HG03196 (cell line): ENCODE measurements around the gene PPP5C.

ENCODE experiments used
- ATAC-seq: cut with Tn5 transposase; IDR thresholded peaks from one replicate; pipeline ENCODE4 v1.9.1; 2021; ENCODE audit not compliant: unreplicated experiment

PPP5C gene

DNA sequence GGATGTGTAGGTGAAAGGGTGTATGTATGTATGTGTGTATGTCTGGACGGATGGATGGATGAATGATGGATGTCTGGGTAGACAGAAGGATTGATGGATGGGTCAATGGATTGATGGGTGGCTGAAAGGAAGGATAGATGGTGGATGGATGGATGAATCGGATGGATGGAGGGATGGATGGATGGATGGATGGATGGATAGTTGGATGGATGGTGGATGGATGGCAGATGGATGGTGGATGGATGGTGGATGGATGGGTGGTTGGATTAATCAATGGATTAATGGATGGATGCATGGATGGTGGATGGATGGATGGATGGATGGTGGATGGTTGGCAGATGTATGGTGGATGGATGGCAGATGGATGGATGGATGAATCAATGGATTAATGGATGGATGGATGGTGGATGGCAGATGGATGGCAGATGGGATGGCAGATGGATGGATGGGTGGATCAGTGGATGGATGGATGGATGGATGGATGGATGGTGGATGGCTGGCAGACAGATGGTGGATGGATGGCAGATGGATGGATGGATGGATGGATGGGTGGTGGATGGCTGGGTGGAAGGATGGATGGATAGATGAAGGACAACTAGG lies 16.5 kb upstream of the PPP5C start:
- ATAC-seq = no peak

DNA sequence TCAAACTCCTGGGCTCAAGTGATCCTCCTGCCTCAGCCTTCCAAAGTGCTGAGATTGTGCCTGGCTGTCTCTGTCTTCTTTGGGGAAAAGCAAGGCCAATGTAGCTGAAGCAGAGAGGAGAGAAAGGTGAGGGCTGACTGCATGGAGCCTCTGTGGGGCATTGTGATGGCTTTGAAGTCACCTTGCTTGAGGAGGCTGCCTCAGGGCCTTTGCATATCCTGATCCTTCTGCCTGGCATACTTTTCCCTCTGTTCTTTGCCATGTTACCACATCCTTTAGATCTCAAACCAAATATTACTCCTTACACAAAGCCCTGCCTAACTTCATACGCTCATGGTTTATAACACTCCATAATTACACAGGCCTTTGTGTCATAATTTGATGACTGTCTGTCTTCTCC lies 9.4 kb upstream of the PPP5C start:
- no peak for ATAC-seq

DNA sequence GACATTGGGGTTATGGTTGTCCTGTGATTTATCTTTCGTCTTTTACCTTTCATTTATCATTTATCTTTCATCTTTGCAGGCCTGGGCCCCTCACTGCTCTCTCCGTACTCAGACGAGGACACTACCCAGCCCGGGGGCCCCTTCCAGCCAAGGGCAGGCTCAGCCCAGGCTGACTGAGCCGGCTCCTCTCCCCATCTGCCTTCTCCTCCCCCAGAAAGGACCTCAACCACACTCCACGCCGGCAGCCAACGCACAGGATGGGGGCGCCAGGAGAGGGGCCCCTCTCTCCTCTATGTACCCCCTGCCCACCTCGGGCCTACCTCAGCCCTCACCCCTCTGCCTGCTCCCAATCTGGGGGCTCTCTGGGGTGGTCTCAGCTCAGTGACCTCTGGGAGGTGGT lies 7.4 kb upstream of the PPP5C start:
- ATAC-seq = no peak

DNA sequence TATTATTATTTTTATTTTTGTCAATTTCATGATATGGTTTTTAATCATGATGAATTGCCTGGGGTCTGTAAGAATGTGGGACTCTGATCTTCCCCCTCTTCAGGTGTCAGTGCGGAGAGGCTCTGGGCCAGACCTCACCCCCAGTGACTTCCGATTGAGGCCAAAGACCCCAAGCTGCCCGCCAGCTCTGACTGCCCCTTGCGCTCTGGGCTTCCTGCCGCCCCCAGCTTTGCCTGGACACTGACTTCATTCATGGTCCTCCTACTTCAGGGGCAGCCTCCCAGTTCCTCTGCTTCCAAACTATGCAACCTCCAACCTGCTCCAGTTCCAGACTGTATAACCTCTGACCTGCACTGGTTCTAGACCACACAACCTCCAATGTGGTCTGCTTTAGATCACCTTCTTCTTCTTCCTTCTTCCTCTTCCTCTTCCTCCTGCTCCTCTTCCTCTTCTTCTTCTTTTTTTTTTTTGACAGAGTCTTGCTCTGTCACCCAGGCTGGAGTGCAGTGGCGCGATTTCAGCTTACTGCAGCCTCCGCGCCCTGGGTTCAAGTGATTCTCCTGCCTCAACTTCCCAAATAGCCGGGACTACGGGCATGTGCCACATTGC lies 6.7 kb upstream of the PPP5C start:
- no peak for ATAC-seq

DNA sequence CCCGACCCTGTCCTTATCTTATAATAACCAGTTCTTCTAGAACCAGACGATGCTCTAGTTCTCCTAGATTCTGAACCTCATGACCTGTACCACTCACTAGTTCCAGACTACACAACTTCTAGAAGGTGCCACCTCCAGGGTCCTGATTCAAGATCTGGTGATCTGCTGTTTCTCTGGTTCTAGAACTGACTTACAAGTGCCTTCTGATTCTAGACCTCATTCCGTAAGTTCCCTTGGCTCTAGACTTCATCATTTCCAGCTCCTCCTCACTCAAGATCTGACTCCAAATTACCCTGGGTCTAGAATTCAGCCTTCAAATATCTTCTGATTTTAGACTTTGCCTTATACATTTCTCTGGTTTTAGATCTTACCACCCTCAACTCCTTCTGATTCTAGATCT lies 5.0 kb upstream of the PPP5C start:
- ATAC-seq = no peak

DNA sequence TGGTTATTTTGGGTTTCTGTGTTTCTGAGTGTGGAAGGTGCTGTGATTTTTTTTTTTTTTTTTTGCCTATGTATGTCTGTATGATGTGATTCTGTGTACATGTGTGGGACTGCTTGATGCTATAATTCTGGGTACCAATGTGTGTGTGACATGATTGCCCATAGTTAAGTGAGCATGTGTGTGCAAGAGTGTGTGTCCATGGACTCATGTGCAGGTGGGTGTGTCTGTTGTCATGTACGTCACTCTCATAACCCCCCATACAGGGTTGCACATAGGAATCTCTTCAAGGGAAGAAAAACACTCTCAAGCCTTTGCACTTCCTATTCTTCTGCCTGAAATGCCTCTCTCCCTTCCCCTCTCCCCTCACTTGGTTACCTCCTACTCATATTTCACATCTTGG lies 2.5 kb upstream of the PPP5C start:
- ATAC-seq = no peak

DNA sequence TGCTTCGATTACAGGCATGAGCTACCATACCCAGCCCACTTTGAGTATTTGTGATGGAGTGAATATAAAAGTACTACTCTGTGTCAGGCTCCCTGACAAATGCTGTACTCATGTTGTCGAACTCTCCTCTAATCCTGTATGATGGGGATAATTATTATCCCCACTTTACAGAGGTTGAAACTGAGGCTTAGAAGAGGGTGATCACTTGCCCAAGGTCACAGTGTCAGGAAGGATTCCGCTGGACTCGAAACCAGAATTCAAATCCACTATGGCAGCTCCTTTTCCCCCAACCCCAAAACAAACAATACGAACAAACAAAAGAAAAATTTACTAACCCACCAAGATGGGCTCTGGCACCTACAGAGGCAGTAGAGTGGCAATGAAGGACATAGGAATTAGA lies 1.7 kb upstream of the PPP5C start:
- no peak for ATAC-seq

DNA sequence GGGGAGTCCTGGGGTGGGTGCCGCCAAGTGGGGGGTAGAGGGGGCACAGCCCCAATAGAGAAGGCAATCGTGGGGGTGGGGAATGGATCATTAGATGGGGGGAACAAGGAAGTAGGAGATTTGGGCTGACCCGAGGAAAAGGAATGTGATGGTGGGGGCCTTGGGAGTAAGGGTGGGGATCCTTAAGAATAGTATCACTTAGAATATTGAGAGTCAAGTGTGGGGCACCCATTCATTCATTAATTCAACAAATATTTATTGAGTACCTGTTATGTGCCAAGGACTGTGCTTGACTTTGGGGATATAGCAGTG lies 641 bp downstream of the PPP5C start:
- no peak for ATAC-seq

DNA sequence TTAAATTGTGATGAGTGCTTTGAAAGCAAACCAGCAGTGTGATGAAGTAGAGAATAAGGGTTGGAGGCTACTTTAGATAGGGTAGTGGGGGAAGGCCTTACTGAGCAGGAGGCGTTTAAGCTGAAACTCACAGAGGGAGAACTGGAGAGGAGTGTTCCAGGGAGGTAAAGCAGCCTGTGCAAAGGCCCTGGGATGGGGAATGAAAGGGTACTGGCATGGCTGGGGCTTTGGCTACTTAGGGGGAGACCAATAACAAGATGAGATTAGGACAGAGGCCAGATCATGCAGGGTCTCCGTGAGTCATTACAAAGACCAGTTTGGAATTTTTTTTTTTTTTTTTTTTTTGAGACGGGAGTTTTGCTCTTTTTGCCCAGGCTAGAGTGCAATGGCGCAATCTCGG lies 1.1 kb downstream of the PPP5C start:
- no peak for ATAC-seq

DNA sequence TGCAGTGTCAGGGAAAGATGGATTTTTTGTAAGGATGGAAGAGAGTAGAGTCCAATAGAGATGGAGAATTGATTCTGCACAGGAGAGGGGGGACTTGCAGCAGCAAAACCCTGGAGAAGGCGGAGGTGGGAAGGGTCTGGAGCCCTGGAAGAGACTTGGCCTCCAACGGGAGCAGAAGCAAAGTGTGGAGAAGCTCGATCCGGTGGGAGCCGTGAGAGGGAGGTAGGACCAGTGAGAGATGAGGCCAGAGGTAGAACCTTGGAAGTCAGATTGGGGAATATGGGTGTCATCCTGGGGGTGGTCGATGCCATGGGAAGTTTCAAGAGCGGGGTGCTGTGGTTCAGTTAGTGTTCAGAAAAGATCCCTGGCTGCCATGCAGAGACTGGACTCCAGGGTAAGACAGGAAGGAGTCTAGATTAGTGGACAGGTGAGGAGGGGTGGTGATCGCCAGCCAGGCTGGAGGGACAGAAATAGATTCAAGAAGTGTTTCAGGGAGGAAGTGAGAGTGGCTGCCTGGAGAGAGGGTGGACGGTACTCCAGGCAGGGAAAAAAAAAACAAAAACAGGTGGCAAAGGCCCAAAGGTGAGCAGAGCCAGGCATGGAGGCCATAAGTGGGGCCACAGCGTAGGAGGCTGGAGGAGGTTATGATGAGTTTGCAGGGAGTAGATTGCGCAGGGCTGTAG lies 2.6 kb downstream of the PPP5C start:
- ATAC-seq = no peak

DNA sequence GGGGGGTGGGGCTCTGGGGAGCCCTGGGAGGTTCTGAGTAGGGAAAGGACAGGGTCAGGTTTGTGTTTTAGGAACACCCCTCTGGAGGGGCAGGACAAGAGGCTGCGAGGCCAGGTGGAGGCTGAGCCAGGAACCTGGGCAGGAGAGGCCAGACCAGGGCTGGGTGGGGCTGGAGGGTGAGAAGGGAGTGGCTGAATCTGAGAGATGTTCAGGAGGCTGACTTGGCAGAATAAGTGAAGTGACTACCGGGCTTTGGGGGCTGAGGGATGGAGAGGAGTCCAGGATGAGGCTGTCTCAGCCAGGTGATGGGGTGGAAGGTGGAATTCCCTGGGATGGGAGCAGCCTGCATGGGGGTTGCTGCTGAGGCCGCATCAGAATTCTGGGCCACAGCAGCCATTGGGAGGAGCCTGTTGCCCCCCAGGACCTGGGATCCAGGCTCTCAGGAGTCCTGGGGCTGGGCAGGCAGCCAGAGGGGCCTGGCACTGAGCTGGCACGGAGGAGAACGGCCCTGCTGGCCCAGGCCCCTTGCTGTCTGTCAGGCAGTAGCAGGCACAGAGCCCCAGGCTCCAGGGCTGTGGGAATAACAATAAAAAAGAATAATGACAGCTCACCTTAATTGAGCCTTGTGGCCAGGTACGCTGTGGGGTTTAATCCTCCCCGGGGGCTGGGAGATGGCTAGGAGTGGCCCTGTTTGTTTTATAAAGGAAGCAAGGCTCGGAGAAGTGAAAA lies 3.3 kb downstream of the PPP5C start:
- ATAC-seq = no peak

DNA sequence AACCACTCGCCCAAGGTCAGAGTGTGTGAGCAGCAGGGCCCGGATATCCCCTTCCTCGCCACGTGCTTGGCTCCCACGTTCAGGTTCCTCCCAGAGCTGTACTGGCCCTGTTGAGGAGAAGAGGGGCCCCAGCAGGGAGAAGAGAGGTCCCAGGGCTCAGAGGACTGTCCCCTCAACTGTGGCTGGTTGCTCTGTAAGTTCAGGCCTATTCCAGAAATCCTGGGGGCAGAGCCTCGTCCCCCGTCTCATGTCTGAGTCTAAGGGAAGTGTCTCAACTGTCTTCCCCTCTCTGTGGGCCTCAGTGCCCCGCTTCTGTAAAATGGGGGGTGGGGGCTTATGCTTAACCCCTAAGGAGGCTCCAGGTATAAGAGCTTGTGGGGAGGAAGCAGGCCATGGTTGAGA lies 3.9 kb downstream of the PPP5C start:
- no peak for ATAC-seq

DNA sequence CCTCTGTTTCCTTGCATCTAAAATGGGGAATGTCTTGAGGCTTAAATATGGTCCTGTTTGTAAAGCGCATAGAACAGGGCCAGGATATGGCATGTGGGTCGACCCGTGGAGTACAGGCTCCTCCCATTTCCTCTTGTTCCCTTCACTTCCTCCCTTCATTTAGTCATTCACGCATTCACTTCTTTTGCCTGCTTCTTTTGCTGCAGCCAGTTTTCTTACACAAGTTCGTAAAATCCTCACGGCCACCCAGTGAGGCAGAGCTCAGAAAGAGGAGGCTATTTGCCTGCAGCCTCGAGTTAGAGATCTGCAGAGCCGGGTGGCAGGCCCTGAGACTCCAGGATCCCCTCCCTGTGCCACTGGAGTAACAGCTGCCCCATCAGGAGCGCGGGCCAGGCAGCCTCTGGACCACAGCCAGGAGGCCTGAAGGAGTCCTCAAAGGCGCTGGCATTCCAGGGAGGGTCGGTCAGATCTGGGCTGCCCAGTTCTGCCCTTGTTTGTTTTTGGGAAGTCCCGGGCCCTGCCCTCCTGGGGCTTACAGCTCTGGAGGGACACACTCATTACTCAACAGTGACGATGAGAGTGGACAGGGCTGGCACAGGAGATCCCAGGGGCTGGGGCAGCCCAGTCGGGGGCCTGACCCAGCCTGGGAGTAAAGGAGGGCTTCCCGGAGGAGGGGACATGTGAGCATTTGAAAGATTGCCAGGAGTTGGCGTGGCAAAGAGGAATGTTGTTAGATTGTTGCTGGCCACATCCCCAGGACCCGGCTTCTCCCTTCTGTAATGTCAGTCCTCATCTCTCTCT lies 4.6 kb downstream of the PPP5C start:
- ATAC-seq = no peak

DNA sequence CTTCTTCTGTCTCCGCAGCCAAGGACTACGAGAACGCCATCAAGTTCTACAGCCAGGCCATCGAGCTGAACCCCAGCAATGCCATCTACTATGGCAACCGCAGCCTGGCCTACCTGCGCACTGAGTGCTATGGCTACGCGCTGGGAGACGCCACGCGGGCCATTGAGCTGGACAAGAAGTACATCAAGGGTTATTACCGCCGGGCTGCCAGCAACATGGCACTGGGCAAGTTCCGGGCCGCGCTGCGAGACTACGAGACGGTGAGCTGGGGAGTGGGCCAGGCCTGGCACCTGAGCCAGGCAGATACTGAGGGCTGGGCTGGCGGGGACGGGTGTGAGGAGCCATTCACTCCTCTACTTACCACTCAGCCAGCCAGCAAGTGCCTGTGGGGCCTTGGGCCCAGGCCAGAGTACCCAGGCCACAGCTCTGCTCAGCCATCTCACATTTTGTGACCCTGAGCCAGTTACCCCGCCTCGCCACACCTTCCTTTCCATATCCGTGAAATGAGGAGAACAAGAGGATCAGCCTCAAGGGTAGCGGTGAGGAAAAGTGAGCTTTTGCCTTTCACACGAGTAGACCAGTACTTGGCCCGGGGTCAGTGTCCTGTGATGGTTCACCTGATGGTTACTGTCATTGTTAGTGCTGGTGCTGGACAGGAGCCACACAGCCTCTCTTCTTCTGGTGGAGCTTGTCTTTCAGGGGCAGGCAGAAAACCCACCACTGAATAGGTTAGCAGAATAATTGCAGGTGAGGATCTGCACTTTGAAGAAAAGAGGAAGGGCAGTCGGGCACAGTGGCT lies 7.0 kb downstream of the PPP5C start:
- no peak for ATAC-seq

DNA sequence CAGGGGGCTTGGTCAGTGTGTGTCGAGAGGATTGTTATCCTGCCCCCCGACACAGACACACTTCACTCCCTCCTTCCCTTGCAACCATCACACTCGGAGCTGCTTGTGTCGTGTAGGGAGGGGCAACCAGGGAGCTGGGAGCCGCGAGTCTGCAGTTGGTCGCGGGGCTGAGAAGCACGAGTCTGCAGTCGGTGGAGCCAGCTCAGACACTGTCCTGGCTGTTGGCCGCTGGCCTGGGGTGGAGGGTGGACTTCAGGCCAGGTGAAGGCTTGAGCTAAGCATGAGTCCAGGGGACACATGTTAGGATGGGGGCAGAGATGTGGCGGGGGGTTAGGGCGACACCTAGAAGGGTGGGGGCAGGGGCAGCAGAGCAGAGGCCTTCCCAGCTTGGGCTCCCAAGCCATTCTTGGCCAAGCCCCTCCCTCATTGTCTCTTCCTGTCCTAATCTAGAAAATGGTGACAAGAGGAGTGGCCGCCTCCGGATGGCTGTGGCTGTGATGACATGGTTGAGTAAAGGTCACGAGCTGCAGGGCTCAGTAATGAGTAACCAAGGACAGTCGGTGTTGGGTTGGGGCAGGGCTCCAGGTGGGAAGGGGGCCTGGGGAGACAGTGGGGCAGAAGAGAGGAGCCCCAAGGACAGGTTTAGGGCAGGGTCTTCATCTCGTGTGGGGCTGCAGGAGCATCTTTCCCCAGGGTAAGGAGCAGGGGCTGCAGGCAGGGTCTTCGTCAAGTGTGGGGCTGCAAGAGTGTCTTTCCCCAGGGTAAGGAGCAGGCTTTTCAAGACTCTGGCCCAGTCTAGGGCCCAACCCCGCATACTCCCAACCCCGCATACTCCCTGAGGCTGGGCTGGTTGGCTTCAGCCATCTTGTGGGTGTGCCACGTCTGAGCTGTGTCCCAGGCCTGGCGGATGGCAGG lies 8.6 kb downstream of the PPP5C start:
- no peak for ATAC-seq

DNA sequence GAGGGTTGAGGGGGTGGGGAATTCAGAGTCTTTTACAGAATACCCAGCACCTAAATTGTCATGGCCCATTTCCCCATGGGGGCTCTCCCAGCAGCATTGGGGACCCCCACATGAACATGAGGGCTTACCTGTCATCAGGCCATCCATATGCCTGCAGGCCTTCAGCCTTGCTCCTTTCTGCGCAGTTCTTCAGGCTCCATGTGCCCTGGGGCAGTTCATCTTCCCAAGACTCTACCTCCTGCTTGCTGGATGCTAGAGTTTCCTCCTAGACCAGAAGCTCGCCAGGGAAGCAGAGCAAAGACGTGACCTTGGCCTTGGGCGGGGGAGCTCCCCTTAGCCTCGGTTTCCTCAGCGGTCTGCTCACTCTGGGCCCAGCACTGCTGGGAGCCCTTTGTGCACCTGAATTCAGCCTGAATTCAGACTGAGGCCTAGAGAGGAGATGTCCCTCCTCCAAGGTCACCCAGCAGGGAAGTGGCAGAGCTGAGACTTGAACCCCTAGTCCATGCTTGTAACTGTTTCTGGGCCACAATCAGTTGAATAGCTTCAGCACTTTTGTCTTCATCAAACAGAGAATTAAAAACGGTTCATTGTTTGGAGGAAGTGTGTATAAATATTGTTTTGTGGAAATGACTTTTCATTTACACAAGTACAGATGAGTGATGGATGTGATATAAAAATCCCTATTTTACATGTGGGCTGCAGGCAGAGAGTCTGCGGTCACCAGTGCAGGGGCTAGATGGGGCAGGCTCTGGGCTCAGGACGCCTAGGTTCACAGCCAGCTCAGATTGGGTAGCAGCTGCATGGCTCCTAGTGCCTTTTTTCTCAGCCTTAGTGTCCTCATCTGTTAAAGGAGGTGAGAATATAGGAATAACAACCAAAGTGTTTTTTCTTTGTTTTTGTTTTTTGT lies 9.5 kb downstream of the PPP5C start:
- no peak for ATAC-seq

DNA sequence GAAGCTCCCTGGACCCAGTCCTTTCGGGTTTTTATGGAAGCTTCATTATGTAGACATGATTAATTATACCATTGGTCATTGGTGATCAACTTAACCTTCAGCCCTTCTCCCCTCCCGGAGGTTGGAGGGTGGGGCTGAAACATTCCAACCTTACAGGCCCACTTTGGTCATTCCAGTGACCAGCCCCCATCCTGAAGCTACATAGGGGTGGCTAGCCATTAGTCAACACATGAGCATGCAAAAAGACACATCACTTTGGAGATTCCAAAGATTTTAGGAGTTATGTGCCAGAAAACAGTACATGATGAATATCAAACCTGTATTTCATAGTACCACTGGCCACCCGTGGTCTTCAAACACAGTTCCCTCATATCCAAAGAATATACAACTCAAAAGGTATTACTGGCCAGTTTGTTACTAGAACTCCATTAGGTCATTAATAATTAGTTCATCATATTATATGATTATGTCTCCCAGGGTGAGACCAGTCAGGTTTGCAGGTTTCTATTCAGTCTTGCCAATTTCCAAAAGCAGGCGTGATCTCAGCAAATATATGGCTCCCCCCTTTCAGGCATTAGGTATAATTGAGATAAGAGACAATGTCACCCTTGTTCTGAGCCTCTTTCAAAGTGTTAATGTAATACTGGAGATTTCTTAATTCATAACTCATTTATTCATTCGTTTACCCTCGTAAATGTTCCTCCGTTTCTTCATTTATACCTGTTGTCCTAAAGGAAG lies 11.1 kb downstream of the PPP5C start:
- no peak for ATAC-seq

DNA sequence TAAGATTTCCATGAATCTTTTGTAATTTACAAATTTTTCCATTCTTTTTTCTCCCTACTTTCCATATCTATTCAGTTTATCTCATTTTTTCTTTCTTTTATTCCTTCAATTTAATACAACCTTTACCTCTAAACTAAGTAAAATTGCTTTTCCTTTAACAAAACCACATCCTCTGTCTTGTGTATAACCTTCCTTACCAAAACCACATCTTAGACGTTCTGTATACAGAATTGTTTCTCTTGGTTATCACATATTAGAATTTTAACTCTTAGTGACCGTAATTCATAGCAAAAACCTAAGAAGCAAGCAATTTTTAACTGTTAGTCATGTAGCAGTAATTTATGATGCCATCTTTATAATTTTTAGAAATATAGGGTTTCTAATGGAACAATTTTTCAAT lies 15.0 kb downstream of the PPP5C start:
- ATAC-seq = no peak
